Endothelial cell (in vitro differentiated cells): ENCODE data around the gene RIPK3. TPM values are rescaled to one million over a fixed set of nuclear protein-coding genes. Genes with fewer than 3 reads are reported as not detected.

Source experiments
- DNase-seq: peaks from one replicate; pipeline ENCODE4 v3.0.0; 2021; ENCODE audit warnings: low spot score
- H3K27ac Mint-ChIP-seq: one replicate; pipeline ENCODE4 v1.8.0; 2021; ENCODE audit warnings: mixed read lengths, inconsistent platforms; ENCODE audit not compliant: unreplicated experiment
- H3K27me3 Mint-ChIP-seq: one replicate; pipeline ENCODE4 v1.8.0; 2021; ENCODE audit warnings: mild to moderate bottlenecking, moderate library complexity, mixed read lengths, inconsistent platforms; ENCODE audit not compliant: unreplicated experiment
- H3K36me3 Mint-ChIP-seq: one replicate; pipeline ENCODE4 v1.8.0; 2021; ENCODE audit warnings: mild to moderate bottlenecking, low read depth, mixed read lengths, inconsistent platforms; ENCODE audit not compliant: unreplicated experiment
- H3K4me1 Mint-ChIP-seq: one replicate; pipeline ENCODE4 v1.8.0; 2021; ENCODE audit warnings: mild to moderate bottlenecking, mixed read lengths, inconsistent platforms; ENCODE audit not compliant: unreplicated experiment
- H3K4me3 Mint-ChIP-seq: one replicate; pipeline ENCODE4 v1.8.0; 2021; ENCODE audit warnings: mild to moderate bottlenecking, mixed read lengths, inconsistent platforms; ENCODE audit not compliant: unreplicated experiment
- H3K9me3 Mint-ChIP-seq: one replicate; pipeline ENCODE4 v1.8.0; 2021; ENCODE audit warnings: mixed read lengths, inconsistent platforms; ENCODE audit not compliant: unreplicated experiment
- total RNA-seq: library from RNA; stranded (reverse); fragmentation: NEBNext Ultra II Directional; extraction: Animal tissue kit (Norgen Biotek cat#: 25700); gene quantifications from one replicate; pipeline ENCODE4 v1.2.1, GENCODE V29; 2021; ENCODE audit not compliant: unreplicated experiment
- TF ChIP-seq, protein P1 (sequence below): fragments of 200-600 bp; sonication (generic); IDR thresholded peaks from one replicate; pipeline ENCODE4 v1.5.0; 2021; ENCODE audit warnings: antibody characterized with exemption; ENCODE audit not compliant: unreplicated experiment

RIPK3 gene
- total RNA-seq, 1 donor from 2014 or later = 2.6 TPM

DNA sequence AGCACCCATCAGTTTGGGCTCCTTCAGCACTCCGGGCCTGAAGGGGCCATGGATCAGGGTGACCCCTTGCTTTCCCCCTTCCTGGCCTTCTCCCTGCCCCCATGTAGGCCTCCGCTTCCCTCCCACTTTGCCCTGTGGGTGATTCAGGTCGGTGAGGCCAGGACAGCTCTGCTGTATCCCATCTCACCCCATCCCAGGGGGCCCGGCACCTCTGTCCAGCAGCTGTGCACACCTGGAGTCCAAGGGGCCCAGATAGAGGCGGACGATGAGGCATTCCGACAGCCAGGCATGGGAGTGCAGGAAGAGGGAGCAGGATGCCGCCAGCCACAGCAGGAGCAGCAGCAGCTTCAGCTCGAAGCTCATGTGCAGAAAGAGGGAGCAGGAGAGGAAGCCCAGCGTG lies 17.1 kb downstream of the RIPK3 start:
- Mint-ChIP-seq H3K36me3 (peaks cover 60% of the 10 kb centered on the region), H3K4me3 (no peak overlapping the region), H3K27me3 (peaks cover 19% of the 10 kb centered on the region), H3K27ac (no peak overlapping the region), H3K9me3 (no peaks in the 10 kb centered on the region), H3K4me1 (peaks cover 12% of the 10 kb centered on the region)
- TF ChIP-seq, protein P1, sequence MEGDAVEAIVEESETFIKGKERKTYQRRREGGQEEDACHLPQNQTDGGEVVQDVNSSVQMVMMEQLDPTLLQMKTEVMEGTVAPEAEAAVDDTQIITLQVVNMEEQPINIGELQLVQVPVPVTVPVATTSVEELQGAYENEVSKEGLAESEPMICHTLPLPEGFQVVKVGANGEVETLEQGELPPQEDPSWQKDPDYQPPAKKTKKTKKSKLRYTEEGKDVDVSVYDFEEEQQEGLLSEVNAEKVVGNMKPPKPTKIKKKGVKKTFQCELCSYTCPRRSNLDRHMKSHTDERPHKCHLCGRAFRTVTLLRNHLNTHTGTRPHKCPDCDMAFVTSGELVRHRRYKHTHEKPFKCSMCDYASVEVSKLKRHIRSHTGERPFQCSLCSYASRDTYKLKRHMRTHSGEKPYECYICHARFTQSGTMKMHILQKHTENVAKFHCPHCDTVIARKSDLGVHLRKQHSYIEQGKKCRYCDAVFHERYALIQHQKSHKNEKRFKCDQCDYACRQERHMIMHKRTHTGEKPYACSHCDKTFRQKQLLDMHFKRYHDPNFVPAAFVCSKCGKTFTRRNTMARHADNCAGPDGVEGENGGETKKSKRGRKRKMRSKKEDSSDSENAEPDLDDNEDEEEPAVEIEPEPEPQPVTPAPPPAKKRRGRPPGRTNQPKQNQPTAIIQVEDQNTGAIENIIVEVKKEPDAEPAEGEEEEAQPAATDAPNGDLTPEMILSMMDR = no peak
- no peak for DNase-seq

DNA sequence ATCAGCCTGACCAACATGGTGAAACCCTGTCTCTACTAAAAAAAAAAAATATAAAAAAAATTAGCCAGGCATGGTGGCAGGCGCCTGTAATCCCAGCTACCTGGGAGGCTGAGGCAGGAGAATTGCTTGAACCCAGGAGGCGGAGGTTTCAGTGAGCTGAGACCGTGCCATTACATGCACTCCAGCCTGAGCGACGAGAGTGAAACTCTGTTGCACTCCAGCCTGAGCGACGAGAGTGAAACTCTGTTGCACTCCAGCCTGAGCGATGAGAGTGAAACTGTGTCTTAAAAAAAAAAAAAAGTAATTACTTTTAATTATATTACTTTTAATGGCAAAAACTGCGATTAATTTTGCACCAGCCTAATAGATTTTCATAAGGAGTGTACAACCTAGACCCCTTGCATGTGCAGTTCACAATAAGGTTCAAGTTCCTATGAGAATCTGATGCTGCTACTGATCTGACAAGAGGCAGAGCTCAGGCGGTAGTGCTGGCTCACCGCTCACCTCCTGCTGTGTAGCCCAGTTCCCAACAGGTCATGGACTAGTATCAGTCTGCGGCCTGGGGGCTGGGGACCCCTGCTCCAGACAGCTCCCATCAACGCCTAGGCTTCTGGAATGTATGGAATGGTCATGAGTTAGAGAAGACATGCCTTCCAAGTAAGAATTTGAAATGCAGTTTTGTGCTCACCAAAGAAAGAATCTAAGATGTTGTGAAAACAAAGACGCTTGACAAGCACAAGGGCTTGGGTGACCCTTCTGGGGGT lies 18.4 kb downstream of the RIPK3 start:
- peaks cover 21% of the 10 kb centered on the region for H3K27me3 Mint-ChIP-seq
- no peak overlapping the region for H3K27ac Mint-ChIP-seq
- no peak for DNase-seq
- peaks cover 6% of the 10 kb centered on the region for H3K4me1 Mint-ChIP-seq
- no peak overlapping the region for H3K4me3 Mint-ChIP-seq
- H3K36me3 Mint-ChIP-seq = peaks cover 62% of the 10 kb centered on the region
- TF ChIP-seq, protein P1 = no peak
- no peaks in the 10 kb centered on the region for H3K9me3 Mint-ChIP-seq

DNA sequence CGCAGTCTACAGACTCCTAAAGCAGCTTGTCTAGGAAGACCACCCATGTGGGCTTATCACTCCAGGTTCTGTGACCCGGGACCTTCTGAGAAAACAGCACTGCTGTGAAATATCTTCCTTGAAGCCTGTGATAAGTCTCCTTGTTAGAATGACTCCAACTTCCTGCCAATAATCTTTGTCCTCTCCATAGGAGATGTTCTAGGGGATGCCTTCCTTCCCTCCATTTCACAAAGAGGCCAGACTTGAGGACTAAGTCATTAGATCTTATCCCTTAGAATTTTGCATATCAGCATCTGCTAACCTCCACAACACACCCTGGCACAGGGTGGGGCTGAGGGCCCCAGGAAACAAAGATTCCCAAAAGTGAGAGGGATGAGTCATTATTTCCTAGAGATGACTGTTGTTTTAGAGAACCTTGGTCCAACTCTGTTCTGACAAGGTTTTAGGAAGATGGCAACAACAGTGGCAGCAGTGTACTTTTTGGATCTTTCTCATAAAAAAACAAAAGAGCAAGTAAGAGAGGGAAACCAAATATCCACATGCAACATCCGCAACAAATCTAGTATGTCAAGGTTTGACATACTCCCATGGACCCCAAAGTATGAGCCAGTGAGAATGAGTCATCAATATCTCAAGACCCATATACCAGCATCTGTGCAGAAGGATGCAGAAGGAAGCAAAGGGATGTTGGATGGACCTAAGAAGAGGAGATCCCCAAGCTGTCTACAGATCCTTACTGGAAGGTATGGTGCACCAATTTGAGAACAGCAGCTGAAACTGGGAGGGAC lies 22.5 kb downstream of the RIPK3 start:
- peaks cover 45% of the 10 kb centered on the region for H3K36me3 Mint-ChIP-seq
- no peak for DNase-seq
- TF ChIP-seq, protein P1 = no peak
- H3K9me3 Mint-ChIP-seq = no peaks in the 10 kb centered on the region
- peak overlapping the region; percentile 61 for H3K4me3 Mint-ChIP-seq
- H3K27me3 Mint-ChIP-seq = peaks cover 26% of the 10 kb centered on the region
- no peak overlapping the region for H3K27ac Mint-ChIP-seq
- peaks cover 38% of the 10 kb centered on the region for H3K4me1 Mint-ChIP-seq

DNA sequence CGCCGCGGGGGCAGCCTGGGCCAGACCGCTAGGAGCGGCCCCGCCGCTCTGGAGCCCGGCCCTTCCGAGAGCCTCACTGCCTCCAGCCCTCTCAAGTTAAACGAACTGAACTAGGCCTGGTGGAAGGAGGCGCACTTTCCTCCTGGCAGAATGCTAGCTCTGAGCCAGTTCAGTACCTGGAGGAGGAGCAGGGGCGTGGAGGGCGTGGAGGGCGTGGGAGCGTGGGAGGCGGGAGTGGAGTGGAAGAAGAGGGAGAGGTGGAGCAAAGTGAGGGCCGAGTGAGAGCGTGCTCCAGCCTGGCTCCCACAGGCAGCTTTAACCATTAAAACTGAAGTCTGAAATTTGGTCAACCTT lies 23.2 kb downstream of the RIPK3 start:
- H3K4me3 Mint-ChIP-seq = no peak overlapping the region
- peaks cover 37% of the 10 kb centered on the region for H3K36me3 Mint-ChIP-seq
- TF ChIP-seq, protein P1 = no peak
- no peaks in the 10 kb centered on the region for H3K9me3 Mint-ChIP-seq
- no peak overlapping the region for H3K27ac Mint-ChIP-seq
- no peak for DNase-seq
- peaks cover 45% of the 10 kb centered on the region for H3K4me1 Mint-ChIP-seq
- H3K27me3 Mint-ChIP-seq = peaks cover 30% of the 10 kb centered on the region
